ENCODE results near the gene G6PC1.

DNA sequence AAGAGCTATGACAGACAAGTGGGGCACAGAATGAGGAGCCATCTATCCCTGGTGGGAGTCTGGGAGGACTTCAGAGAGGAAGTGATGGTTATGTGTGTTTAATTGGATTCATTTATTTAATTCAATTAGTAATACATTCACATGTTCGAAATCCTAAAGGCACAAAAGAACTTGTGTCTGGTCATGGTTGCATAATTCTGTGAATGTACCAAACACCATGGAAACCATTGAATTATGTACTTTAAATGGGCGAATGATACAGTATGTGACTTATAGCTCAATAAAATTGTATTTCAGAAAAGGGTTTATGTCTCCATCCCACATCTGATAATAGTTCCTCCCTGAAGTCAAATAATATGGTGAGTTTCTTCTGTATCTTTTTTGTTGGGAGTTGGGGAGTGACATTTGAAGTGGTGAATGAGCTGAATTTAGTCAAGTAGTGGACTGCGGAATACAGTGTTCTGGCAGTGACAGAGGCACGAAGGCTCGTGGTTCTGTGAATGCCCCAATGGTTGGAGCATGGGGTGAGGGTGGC, 19.8 kb upstream of the G6PC1 start:
- TF ChIP-seq, protein P1, sequence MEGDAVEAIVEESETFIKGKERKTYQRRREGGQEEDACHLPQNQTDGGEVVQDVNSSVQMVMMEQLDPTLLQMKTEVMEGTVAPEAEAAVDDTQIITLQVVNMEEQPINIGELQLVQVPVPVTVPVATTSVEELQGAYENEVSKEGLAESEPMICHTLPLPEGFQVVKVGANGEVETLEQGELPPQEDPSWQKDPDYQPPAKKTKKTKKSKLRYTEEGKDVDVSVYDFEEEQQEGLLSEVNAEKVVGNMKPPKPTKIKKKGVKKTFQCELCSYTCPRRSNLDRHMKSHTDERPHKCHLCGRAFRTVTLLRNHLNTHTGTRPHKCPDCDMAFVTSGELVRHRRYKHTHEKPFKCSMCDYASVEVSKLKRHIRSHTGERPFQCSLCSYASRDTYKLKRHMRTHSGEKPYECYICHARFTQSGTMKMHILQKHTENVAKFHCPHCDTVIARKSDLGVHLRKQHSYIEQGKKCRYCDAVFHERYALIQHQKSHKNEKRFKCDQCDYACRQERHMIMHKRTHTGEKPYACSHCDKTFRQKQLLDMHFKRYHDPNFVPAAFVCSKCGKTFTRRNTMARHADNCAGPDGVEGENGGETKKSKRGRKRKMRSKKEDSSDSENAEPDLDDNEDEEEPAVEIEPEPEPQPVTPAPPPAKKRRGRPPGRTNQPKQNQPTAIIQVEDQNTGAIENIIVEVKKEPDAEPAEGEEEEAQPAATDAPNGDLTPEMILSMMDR (IDR thresholded peaks at IDR 0.05), result no peak
- no peak for TF ChIP-seq EP300 (IDR thresholded peaks at IDR 0.05)

Data from tibial nerve (tissue), 4 donors.